GM12801 (cell line): ENCODE data around the gene EDDM13.

Source experiments
- CTCF ChIP-seq: IDR thresholded peaks from one replicate; pipeline ENCODE4 v1.5.1; 2011; ENCODE audit warnings: control low read depth; ENCODE audit not compliant: insufficient read length; ENCODE audit errors: extremely low read depth

Gene EDDM13

GRCh38 chr19:56282809-56283208 lies 10.3 kb downstream of the EDDM13 start:
- no peak for TF ChIP-seq CTCF

- no peak for TF ChIP-seq CTCF
These were observed 12.2 kb downstream of the EDDM13 start for GRCh38 chr19:56284746-56285145.

- no peak for TF ChIP-seq CTCF
These were observed 17.6 kb downstream of the EDDM13 start for GRCh38 chr19:56290104-56290503.

- TF ChIP-seq CTCF = no peak
These were observed 19.3 kb downstream of the EDDM13 start for GRCh38 chr19:56291867-56292266.

- TF ChIP-seq CTCF = no peak
These were observed 22.0 kb downstream of the EDDM13 start for GRCh38 chr19:56294549-56294948.

- no peak for TF ChIP-seq CTCF
These were observed 23.2 kb downstream of the EDDM13 start for GRCh38 chr19:56295531-56296455.

- no peak for TF ChIP-seq CTCF
These were observed 24.5 kb downstream of the EDDM13 start for GRCh38 chr19:56297010-56297409.
